GM19193 (cell line): ENCODE data around the gene CCDC192.

ENCODE experiments used
- POLR2A ChIP-seq: IDR thresholded peaks from 4 replicates; pipeline ENCODE4 v1.6.1; 2011; ENCODE audit not compliant: insufficient read depth, insufficient read length; ENCODE audit errors: extremely low read depth

The CCDC192 gene

DNA sequence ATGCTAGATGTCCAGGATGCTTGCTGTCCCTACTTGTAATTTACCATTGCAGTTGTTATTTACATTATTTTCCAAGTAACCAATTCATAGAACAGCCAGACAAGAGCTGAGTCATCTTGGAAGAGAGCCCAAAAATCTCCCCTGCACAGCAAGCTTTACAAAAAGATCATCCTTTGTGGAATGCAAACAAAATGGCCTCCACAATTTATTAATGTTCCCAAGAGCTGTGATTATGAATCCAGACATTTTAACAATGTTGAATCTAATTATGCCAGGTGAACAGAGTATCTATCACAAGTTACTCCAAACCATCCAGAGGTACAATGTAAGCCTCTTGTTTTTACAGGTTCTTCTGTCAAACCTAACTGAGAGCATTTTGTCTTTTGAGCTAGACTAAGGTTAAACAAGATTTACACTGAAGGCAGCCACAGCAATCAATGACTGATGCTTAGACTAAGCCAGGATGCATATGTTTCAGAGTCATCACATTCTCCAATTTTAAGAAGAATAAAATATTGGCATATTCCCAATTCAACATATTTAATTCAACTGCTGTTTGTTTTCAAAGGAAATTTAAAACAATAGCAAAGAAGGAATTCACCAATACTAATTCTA lies 285.1 kb downstream of the CCDC192 start:
- TF ChIP-seq POLR2A = no peak
